Prostate gland (tissue), 2 donors: ENCODE data around the gene SYVN1. TPM values are rescaled to one million over a fixed set of nuclear protein-coding genes. Genes with fewer than 3 reads are reported as not detected.
A peak's percentile ranks its signal among the peaks of the same experiment; 100 is the strongest.

Source experiments
- DNase-seq: peaks from one replicate; pipeline ENCODE4 v3.0.0-alpha.2; 2019; ENCODE audit warnings: low spot score
- H3K27ac ChIP-seq, 2 donors: fragments of 200-600 bp; sonication (generic); 2 replicates each; pipeline ENCODE4 v1.5.1; 2017 to 2019
- H3K27me3 ChIP-seq: fragments of 200-600 bp; sonication (generic); replicated peaks from 2 replicates; pipeline ENCODE4 v1.5.1; 2019; ENCODE audit not compliant: insufficient read depth
- H3K36me3 ChIP-seq, 2 donors: fragments of 200-600 bp; sonication (generic); 1 replicate in 1 of 2; 2 replicates in 1 of 2; pipeline versions ENCODE4 v1.5.1 to v1.8.1; 2017 to 2019
- H3K4me1 ChIP-seq: fragments of 200-600 bp; sonication (generic); replicated peaks from 2 replicates; pipeline ENCODE4 v1.5.1; 2019
- H3K4me3 ChIP-seq, 2 donors: fragments of 200-600 bp; sonication (generic); 2 replicates each; pipeline ENCODE4 v1.5.1; 2017 to 2019
- H3K9me3 ChIP-seq: fragments of 200-600 bp; sonication (generic); 2 replicates; pipeline ENCODE4 v1.5.1; 2017
- CTCF ChIP-seq, 4 experiments: fragments of 200-600 bp in 2 of 4; fragments of 450-650 bp in 2 of 4; sonication (generic) in 2 of 4; IDR thresholded peaks; 1 replicate in 3 of 4; 2 replicates in 1 of 4; pipeline ENCODE4 v1.5.1; 2016 to 2019; ENCODE audit warnings: antibody characterized with exemption in 4 of 4, mild to moderate bottlenecking in 2 of 4, moderate library complexity in 2 of 4
- POLR2A ChIP-seq: fragments of 450-650 bp; IDR thresholded peaks from one replicate; pipeline ENCODE4 v1.6.1; 2016; ENCODE audit warnings: antibody characterized with exemption, mild to moderate bottlenecking
- POLR2AphosphoS5 ChIP-seq: sonication (generic); formaldehyde crosslinking; IDR thresholded peaks from one replicate; pipeline ENCODE4 v1.6.1; 2017; ENCODE audit warnings: antibody characterized with exemption
- WGBS: methylation state at CpG from one replicate; pipeline ENCODE4 v1.1.5; 2018; 5-methylcytosine and 5-hydroxymethylcytosine counted together
- intact Hi-C: fragments of 100-400 bp; cut with DNase I; formaldehyde crosslinking; loops from one replicate; pipeline ENCODE4 v1.14.2; 2022
- total RNA-seq, 2 donors: library from RNA; depleted of rRNA; stranded (reverse); fragments of >200 nt; gene quantifications; one replicate each; pipeline ENCODE4 v1.1.0, GENCODE V29; 2016

Gene SYVN1
- total RNA-seq, 2 donors from 2014 or later, result 89.7 to 108 TPM

GRCh38 chr11:65133724-65134123 is 595 bp downstream of the SYVN1 start:
- H3K36me3 ChIP-seq, result peaks cover 21 to 28% of the 10 kb centered on the region in 2 donors
- H3K4me3 ChIP-seq, result peak overlapping the region; percentile 55 to 64
- no peaks in the 10 kb centered on the region for H3K27me3 ChIP-seq
- no peaks in the 10 kb centered on the region for H3K9me3 ChIP-seq
- no peak for TF ChIP-seq POLR2A
- TF ChIP-seq CTCF (IDR thresholded peaks at IDR 0.05), result no peak
- no peak for TF ChIP-seq POLR2AphosphoS5
- peaks cover 7% of the 10 kb centered on the region for H3K4me1 ChIP-seq
- no peak for DNase-seq
- intact Hi-C loops, result no loop called here
- under 1% methylated on average over 20 of the region's 20 CpGs for WGBS
- peak overlapping the region; percentile 98 for H3K27ac ChIP-seq

- DNase-seq, result no peak
- intact Hi-C loops, result no loop called here
- peak overlapping the region; percentile 98 for H3K27ac ChIP-seq
Measured at GRCh38 chr11:65132988-65133700, 1.2 kb downstream of the SYVN1 start.

GRCh38 chr11:65132238-65132987 is 1.9 kb downstream of the SYVN1 start:
- no peaks in the 10 kb centered on the region for H3K27me3 ChIP-seq
- H3K9me3 ChIP-seq, result no peaks in the 10 kb centered on the region
- no peak for DNase-seq
- peaks cover 7% of the 10 kb centered on the region for H3K4me1 ChIP-seq
- intact Hi-C loops, result no loop called here
- TF ChIP-seq CTCF (IDR thresholded peaks at IDR 0.05), result no peak
- no peak for TF ChIP-seq POLR2A
- no peak for TF ChIP-seq POLR2AphosphoS5
- peak overlapping the region in 1 of 2 donors; percentile 98 for H3K27ac ChIP-seq
- 73% methylated on average over 10 of the region's 10 CpGs for WGBS
- peak overlapping the region in 1 of 2 donors; percentile 55 for H3K4me3 ChIP-seq
- H3K36me3 ChIP-seq, result peaks cover 21 to 34% of the 10 kb centered on the region in 2 donors

More at GRCh38 chr11:65132988-65133700, 1.2 kb downstream of the SYVN1 start:
- Histone ChIP-seq H3K27me3 (no peaks in the 10 kb centered on the region), H3K9me3 (no peaks in the 10 kb centered on the region), H3K36me3 (peaks cover 21 to 28% of the 10 kb centered on the region in 2 donors), H3K4me1 (peaks cover 7% of the 10 kb centered on the region), H3K4me3 (peak overlapping the region; percentile 55 to 64)
- TF ChIP-seq POLR2A (peak; percentile 30), POLR2AphosphoS5 (no peak), CTCF (IDR thresholded peaks at IDR 0.05) (no peak)
- 34% methylated on average over 18 of the region's 18 CpGs for WGBS

GRCh38 chr11:65131895-65132237 is 2.5 kb downstream of the SYVN1 start:
- Histone ChIP-seq H3K9me3 (no peaks in the 10 kb centered on the region), H3K4me3 (no peak overlapping the region), H3K27ac (no peak overlapping the region), H3K27me3 (no peaks in the 10 kb centered on the region), H3K4me1 (peaks cover 7% of the 10 kb centered on the region), H3K36me3 (peaks cover 21 to 37% of the 10 kb centered on the region in 2 donors)
- 88% methylated on average over 6 of the region's 6 CpGs for WGBS
- intact Hi-C loops, result no loop called here
- no peak for DNase-seq
- TF ChIP-seq POLR2AphosphoS5, result no peak
- no peak for TF ChIP-seq CTCF (IDR thresholded peaks at IDR 0.05)
- no peak for TF ChIP-seq POLR2A
